Tibial nerve (tissue), 4 donors: ENCODE results near the gene ATR. TPM values are rescaled to one million over a fixed set of nuclear protein-coding genes. Genes with fewer than 3 reads are reported as not detected.
A peak's percentile ranks its signal among the peaks of the same experiment; 100 is the strongest.
"Not testable (repeated sequence)": the region's sequence is repeated elsewhere in the genome, so short reads cannot be mapped to it uniquely, and the experiment has no call there.

Experiments used
- DNase-seq, 2 donors: peaks; one replicate each; pipeline ENCODE4 v3.0.0-alpha.2; 2019; ENCODE audit warnings: low spot score in 2 of 2
- H3K27ac ChIP-seq, 4 donors: fragments of 200-600 bp; sonication (generic) in 3 of 4; one replicate each; pipeline ENCODE4 v1.5.1; 2017 to 2019; ENCODE audit warnings: mild to moderate bottlenecking in 1 of 4
- H3K27me3 ChIP-seq, 2 donors: fragments of 200-600 bp; sonication (generic) in 1 of 2; one replicate each; pipeline versions ENCODE4 v1.5.1 to v1.6.0; 2017 to 2019
- H3K36me3 ChIP-seq, 3 donors: fragments of 200-600 bp; sonication (generic); one replicate each; pipeline ENCODE4 v1.5.1; 2018 to 2019
- H3K4me1 ChIP-seq, 4 donors: fragments of 200-600 bp; sonication (generic) in 3 of 4; one replicate each; pipeline ENCODE4 v1.5.1; 2017 to 2019
- H3K4me3 ChIP-seq, 4 donors: fragments of 200-600 bp; sonication (generic) in 3 of 4; one replicate each; pipeline ENCODE4 v1.5.1; 2017 to 2019; ENCODE audit warnings: mild to moderate bottlenecking in 1 of 4, moderate library complexity in 1 of 4
- H3K9me3 ChIP-seq, 4 donors: fragments of 200-600 bp; sonication (generic) in 3 of 4; one replicate each; pipeline ENCODE4 v1.5.1; 2017 to 2019
- CTCF ChIP-seq, 5 experiments: fragments of 200-600 bp in 3 of 5; fragments of 450-650 bp in 2 of 5; sonication (generic) in 3 of 5; IDR thresholded peaks; one replicate each; pipeline ENCODE4 v1.5.1; 2016 to 2019; ENCODE audit warnings: antibody characterized with exemption in 5 of 5, mild to moderate bottlenecking in 3 of 5, moderate library complexity in 2 of 5
- EP300 ChIP-seq, 2 donors: sonication (generic); formaldehyde crosslinking; IDR thresholded peaks; one replicate each; pipeline ENCODE4 v1.6.1; 2017; ENCODE audit warnings: antibody characterized with exemption in 2 of 2, mild to moderate bottlenecking in 1 of 2
- POLR2A ChIP-seq, 2 donors: fragments of 450-650 bp; IDR thresholded peaks; one replicate each; pipeline ENCODE4 v1.6.1; 2017; ENCODE audit warnings: antibody characterized with exemption in 2 of 2, mild to moderate bottlenecking in 2 of 2, moderate library complexity in 2 of 2
- WGBS, 2 donors: methylation state at CpG; one replicate each; pipeline ENCODE4 v1.1.5; 2018; 5-methylcytosine and 5-hydroxymethylcytosine counted together
- total RNA-seq, 4 donors: library from RNA; depleted of rRNA; stranded (reverse); fragments of >200 nt; gene quantifications; one replicate each; pipeline ENCODE4 v1.1.0, GENCODE V29; 2016

Gene ATR
- total RNA-seq, 4 donors from 2014 or later = 20.8 to 43.3 (median 31.6) TPM

DNA sequence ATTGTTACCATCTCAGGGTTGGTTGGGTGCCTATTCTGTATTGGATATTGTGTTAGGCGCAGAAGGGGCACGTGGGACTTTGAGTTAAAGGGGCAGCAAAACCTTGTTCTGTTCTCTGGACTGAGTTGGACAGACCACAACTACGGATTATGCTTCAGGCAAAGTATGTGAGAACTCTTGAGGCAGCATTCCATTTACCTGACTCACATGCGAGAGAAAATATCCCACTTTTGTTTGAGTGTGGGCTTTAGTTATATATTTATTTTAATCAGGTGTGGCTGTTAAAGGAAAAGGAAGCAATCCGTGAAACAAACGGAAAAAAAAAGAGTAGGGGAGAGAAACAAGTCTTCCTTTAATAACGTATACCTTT lies 17.0 kb upstream of the ATR start:
- no peak for TF ChIP-seq CTCF (IDR thresholded peaks at IDR 0.05)
- TF ChIP-seq POLR2A (IDR thresholded peaks at IDR 0.05) = no peak
- TF ChIP-seq EP300 (IDR thresholded peaks at IDR 0.05) = no peak
- 18 to 19% methylated on average over 7 of the region's 7 CpGs for WGBS, 2 donors
- Histone ChIP-seq H3K27me3 (no peaks in the 10 kb centered on the region), H3K4me1 (peaks cover 0 to 17% (median 2%) of the 10 kb centered on the region in 4 donors), H3K9me3 (no peaks in the 10 kb centered on the region), H3K36me3 (no peaks in the 10 kb centered on the region), H3K27ac (peak overlapping the region in 1 of 4 donors; percentile 52), H3K4me3 (peak overlapping the region; percentile 42 to 82 (median 58))
- DNase-seq = no peak

GRCh38 chr3:142595141-142595540 lies 16.6 kb upstream of the ATR start:
- H3K4me3 ChIP-seq = no peak overlapping the region
- no peaks in the 10 kb centered on the region for H3K36me3 ChIP-seq
- H3K27ac ChIP-seq = no peak overlapping the region
- 12 to 33% methylated on average over 1 of the region's 1 CpG for WGBS, 2 donors
- H3K9me3 ChIP-seq = no peaks in the 10 kb centered on the region
- H3K4me1 ChIP-seq = peaks cover 0 to 17% (median 2%) of the 10 kb centered on the region in 4 donors
- H3K27me3 ChIP-seq = no peaks in the 10 kb centered on the region
- DNase-seq = no peak
- TF ChIP-seq EP300 (IDR thresholded peaks at IDR 0.05) (no peak), POLR2A (IDR thresholded peaks at IDR 0.05) (no peak), CTCF (IDR thresholded peaks at IDR 0.05) (no peak)

GRCh38 chr3:142592268-142592667 lies 13.7 kb upstream of the ATR start:
- DNase-seq, H3K27me3 ChIP-seq, H3K4me3 ChIP-seq, H3K9me3 ChIP-seq, H3K36me3 ChIP-seq, H3K27ac ChIP-seq: not testable (repeated sequence)
- peaks cover 0 to 17% (median 2%) of the 10 kb centered on the region in 4 donors for H3K4me1 ChIP-seq
- WGBS, 2 donors = 95 to 97% methylated on average over 7 of the region's 7 CpGs

DNA sequence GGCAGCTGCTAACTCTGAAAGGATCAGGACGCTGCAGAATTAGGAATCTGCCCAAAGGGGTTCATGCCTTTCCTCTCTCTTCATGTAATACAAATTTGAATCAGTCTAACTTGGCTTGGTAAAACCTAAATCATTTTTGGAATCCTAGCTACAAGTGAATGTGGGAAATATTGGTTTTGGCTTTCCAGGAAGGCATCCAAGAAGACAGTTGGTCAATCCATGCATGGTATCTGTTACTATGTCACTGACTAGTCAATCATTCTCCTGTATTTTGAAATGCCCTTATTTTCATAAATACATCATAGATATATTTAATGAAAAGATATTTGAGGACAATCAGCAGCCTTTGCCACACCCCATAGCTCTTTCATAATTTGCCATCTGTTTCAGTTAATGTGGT lies 10.2 kb upstream of the ATR start:
- Histone ChIP-seq H3K36me3 (no peaks in the 10 kb centered on the region), H3K4me3 (no peak overlapping the region), H3K27me3 (no peaks in the 10 kb centered on the region), H3K4me1 (no peaks in the 10 kb centered on the region), H3K27ac (no peak overlapping the region), H3K9me3 (no peaks in the 10 kb centered on the region)
- TF ChIP-seq POLR2A (IDR thresholded peaks at IDR 0.05) = no peak
- no peak for TF ChIP-seq CTCF (IDR thresholded peaks at IDR 0.05)
- TF ChIP-seq EP300 (IDR thresholded peaks at IDR 0.05) = no peak
- 67 to 79% methylated on average over 1 of the region's 1 CpG for WGBS, 2 donors
- no peak for DNase-seq

GRCh38 chr3:142586803-142587406 lies 8.4 kb upstream of the ATR start:
- TF ChIP-seq CTCF (IDR thresholded peaks at IDR 0.05) (peak; percentile 15 to 64 (median 33)), EP300 (IDR thresholded peaks at IDR 0.05) (no peak), POLR2A (IDR thresholded peaks at IDR 0.05) (no peak)
- WGBS, 2 donors = 45 to 48% methylated on average over 2 of the region's 2 CpGs
- Histone ChIP-seq H3K36me3 (no peaks in the 10 kb centered on the region), H3K4me1 (no peaks in the 10 kb centered on the region), H3K27me3 (no peaks in the 10 kb centered on the region), H3K27ac (no peak overlapping the region), H3K4me3 (no peak overlapping the region), H3K9me3 (no peaks in the 10 kb centered on the region)
- peak in 1 of 2 donors; percentile 65 for DNase-seq

- not testable (repeated sequence) for H3K4me3 ChIP-seq, H3K27me3 ChIP-seq, DNase-seq, H3K27ac ChIP-seq, H3K36me3 ChIP-seq, H3K9me3 ChIP-seq
- 79% methylated on average over 11 of the region's 11 CpGs for WGBS, 2 donors
- H3K4me1 ChIP-seq = peaks cover 0 to 30% (median 17%) of the 10 kb centered on the region in 4 donors
Observed at GRCh38 chr3:142581070-142581469, 2.5 kb upstream of the ATR start.
